SK-N-SH (cell line): ENCODE measurements around the gene TRAPPC2L. TPM values are rescaled to one million over a fixed set of nuclear protein-coding genes. Genes with fewer than 3 reads are reported as not detected.

ENCODE experiments used
- CTCF ChIA-PET: fragments of 300-600, 350-600 bp; formaldehyde crosslinking; extraction: SDS; loops from one replicate; lab custom pipeline; 2021; lab: Yijun Ruan, JAX
- POLR2A ChIA-PET: fragments of 350-600 bp; sonication (Branson Sonifier 250); formaldehyde crosslinking; extraction: SDS; loops from one replicate; lab custom pipeline; 2020; ENCODE audit warnings: antibody characterized with exemption, inconsistent platforms; lab: Yijun Ruan, JAX
- DNase-seq: peaks from one replicate; pipeline ENCODE4 v3.0.0; 2012
- H2AFZ ChIP-seq: fragments of 200-600 bp; sonication (generic); 2 replicates; pipeline ENCODE4 v1.8.1; 2016; ENCODE audit warnings: antibody characterized with exemption, mild to moderate bottlenecking, low read depth
- H3F3A ChIP-seq: fragments of 200-600 bp; sonication (generic); replicated peaks from 2 replicates; pipeline ENCODE3; 2016; ENCODE audit warnings: antibody characterized with exemption, mild to moderate bottlenecking; ENCODE audit not compliant: insufficient read depth
- H3K27ac ChIP-seq, 2 experiments: fragments of 200-500 bp in 1 of 2; fragments of 200-600 bp in 1 of 2; sonication (Bioruptor generic) in 1 of 2; sonication (generic), shearing (Covaris generic) in 1 of 2; 2 replicates each; pipeline versions ENCODE4 v1.5.1 to v1.6.1; 2014 to 2016; ENCODE audit warnings: low read depth in 2 of 2, inconsistent platforms in 1 of 2, low read length in 1 of 2, mild to moderate bottlenecking in 1 of 2, mixed read lengths in 1 of 2
- H3K27me3 ChIP-seq: fragments of 200-600 bp; sonication (generic), shearing (Covaris generic); 2 replicates; pipeline ENCODE4 v1.6.1; 2016; ENCODE audit warnings: mixed run types; ENCODE audit not compliant: insufficient read depth
- H3K36me3 ChIP-seq, 2 experiments: fragments of 200-500 bp in 1 of 2; fragments of 200-600 bp in 1 of 2; sonication (Bioruptor generic) in 1 of 2; sonication (generic) in 1 of 2; replicated peaks in 1 of 2; 2 replicates each; pipeline versions ENCODE3 to v1.5.1; 2014 to 2016; ENCODE audit warnings: low read length in 1 of 2, mild to moderate bottlenecking in 1 of 2; ENCODE audit not compliant: insufficient read depth in 2 of 2, control insufficient read depth in 1 of 2
- H3K4me1 ChIP-seq, 2 experiments: fragments of 200-500 bp in 1 of 2; fragments of 200-600 bp in 1 of 2; sonication (Bioruptor generic) in 1 of 2; sonication (generic), shearing (Covaris generic) in 1 of 2; 2 replicates each; pipeline versions ENCODE4 v1.5.1 to v1.6.1; 2014 to 2016; ENCODE audit warnings: low read depth in 1 of 2, low read length in 1 of 2, mixed run types in 1 of 2; ENCODE audit not compliant: insufficient read depth in 2 of 2, control insufficient read depth in 1 of 2
- H3K4me2 ChIP-seq: fragments of 200-600 bp; sonication (generic), shearing (Covaris generic); 2 replicates; pipeline ENCODE4 v1.6.1; 2017; ENCODE audit warnings: mixed run types
- H3K4me3 ChIP-seq, 2 experiments: fragments of 200-500 bp in 1 of 2; fragments of 200-600 bp in 1 of 2; sonication (Bioruptor generic) in 1 of 2; sonication (generic), shearing (Covaris generic) in 1 of 2; 2 replicates each; pipeline versions ENCODE4 v1.5.1 to v1.8.1; 2014 to 2016; ENCODE audit warnings: low read depth in 2 of 2, inconsistent platforms in 1 of 2, low read length in 1 of 2, mild to moderate bottlenecking in 1 of 2, mixed read lengths in 1 of 2, moderate library complexity in 1 of 2
- H3K79me2 ChIP-seq: fragments of 200-600 bp; sonication (generic); 2 replicates; pipeline ENCODE4 v1.8.1; 2017; ENCODE audit warnings: mild to moderate bottlenecking; ENCODE audit not compliant: insufficient read depth
- H3K9ac ChIP-seq: fragments of 200-600 bp; sonication (generic); 2 replicates; pipeline ENCODE4 v1.6.1; 2017; ENCODE audit warnings: mixed run types
- H3K9me2 ChIP-seq: fragments of 200-600 bp; sonication (generic); 2 replicates; pipeline ENCODE4 v1.6.1; 2017; ENCODE audit warnings: mixed run types
- H3K9me3 ChIP-seq: fragments of 200-600 bp; sonication (generic); 2 replicates; pipeline ENCODE4 v1.6.1; 2017; ENCODE audit warnings: mixed run types, mild to moderate bottlenecking, moderate library complexity
- H4K20me1 ChIP-seq: fragments of 200-600 bp; sonication (generic); 2 replicates; pipeline ENCODE4 v1.6.1; 2017; ENCODE audit warnings: mild to moderate bottlenecking, mixed run types; ENCODE audit not compliant: insufficient read depth
- CHD2 ChIP-seq: fragments of 150-350 bp; IDR thresholded peaks from 2 replicates; pipeline ENCODE4 v1.6.1; 2018; ENCODE audit warnings: low read length; ENCODE audit not compliant: partially characterized antibody
- ELF1 ChIP-seq: IDR thresholded peaks from 2 replicates; pipeline ENCODE4 v1.4.0; 2012
- EP300 ChIP-seq, 2 experiments: IDR thresholded peaks; 2 replicates each; pipeline versions ENCODE4 v1.4.0 to v1.6.1; 2012; ENCODE audit warnings: borderline replicate concordance in 1 of 2, low read depth in 1 of 2, low read length in 1 of 2
- FOSL2 ChIP-seq: IDR thresholded peaks from 2 replicates; pipeline ENCODE4 v1.4.0; 2012; ENCODE audit warnings: low read depth, mild to moderate bottlenecking, moderate library complexity, borderline replicate concordance
- FOXJ3 ChIP-seq: sonication (generic); formaldehyde crosslinking; IDR thresholded peaks from 2 replicates; pipeline ENCODE4 v1.5.1; 2020; ENCODE audit warnings: mild to moderate bottlenecking, missing genetic modification reagents
- FOXM1 ChIP-seq: IDR thresholded peaks from 2 replicates; pipeline ENCODE4 v1.4.0; 2012; ENCODE audit warnings: low read depth, mild to moderate bottlenecking
- GATA2 ChIP-seq: sonication (generic); formaldehyde crosslinking; IDR thresholded peaks from 2 replicates; pipeline ENCODE4 v1.5.0; 2020; ENCODE audit warnings: mild to moderate bottlenecking, missing genetic modification reagents
- JUND ChIP-seq: IDR thresholded peaks from 2 replicates; pipeline ENCODE4 v1.4.0; 2012
- MXI1 ChIP-seq: IDR thresholded peaks from 2 replicates; pipeline ENCODE4 v1.6.1; 2012; ENCODE audit warnings: mild to moderate bottlenecking, low read depth, low read length, improper control_type of control experiment
- RAD21 ChIP-seq: IDR thresholded peaks from 2 replicates; pipeline ENCODE4 v1.6.1; 2012; ENCODE audit warnings: mild to moderate bottlenecking, low read length
- REST ChIP-seq: IDR thresholded peaks from 2 replicates; pipeline ENCODE4 v1.6.1; 2012; ENCODE audit warnings: mild to moderate bottlenecking, low read depth, low read length, moderate library complexity
- SIN3A ChIP-seq: IDR thresholded peaks from 2 replicates; pipeline ENCODE4 v1.6.1; 2012; ENCODE audit warnings: low read depth, mild to moderate bottlenecking, low read length, moderate library complexity, borderline replicate concordance
- SMC3 ChIP-seq: IDR thresholded peaks from 2 replicates; pipeline ENCODE4 v1.6.1; 2012; ENCODE audit warnings: low read depth, low read length, improper control_type of control experiment
- TCF12 ChIP-seq: IDR thresholded peaks from 2 replicates; pipeline ENCODE4 v1.4.0; 2012
- USF1 ChIP-seq: IDR thresholded peaks from 2 replicates; pipeline ENCODE4 v1.4.0; 2012; ENCODE audit warnings: low read depth, borderline replicate concordance
- ZBTB33 ChIP-seq: IDR thresholded peaks from 2 replicates; pipeline ENCODE4 v1.4.0; 2012; ENCODE audit warnings: low read depth, borderline replicate concordance
- WGBS: methylation state at CpG from one replicate; pipeline ENCODE4 v1.1.6; 2017; ENCODE audit warnings: low lambda C conversion rate; 5-methylcytosine and 5-hydroxymethylcytosine counted together
- polyA plus RNA-seq, 3 experiments: library from polyadenylated mRNA; depleted of rRNA; stranded (reverse); fragments of >200 nt; gene quantifications; 2 replicates each; pipeline ENCODE4 v1.2.3, GENCODE V29; 2012
- TF ChIP-seq, protein P1 (sequence below): fragments of 150-350 bp; IDR thresholded peaks from 2 replicates; pipeline ENCODE4 v1.6.1; 2016; ENCODE audit warnings: mild to moderate bottlenecking, low read depth, low read length
- TF ChIP-seq, protein P2 (sequence below): fragments of 150-350 bp; IDR thresholded peaks from 2 replicates; pipeline ENCODE4 v1.6.1; 2017; ENCODE audit warnings: antibody characterized with exemption, low read length, low read depth, borderline replicate concordance

TRAPPC2L gene
- polyA plus RNA-seq, 1 of the 3 experiments (the other 2 are of a cell fraction): 73.9 TPM

GRCh38 chr16:88897696-88898425 is 40.9 kb downstream of the TRAPPC2L start:
- H3K4me3 ChIP-seq: no peak overlapping the region
- H2AFZ ChIP-seq: no peak overlapping the region
- no peaks in the 10 kb centered on the region for H3K9me2 ChIP-seq
- H3K4me1 ChIP-seq: no peaks in the 10 kb centered on the region
- H3K79me2 ChIP-seq: no peaks in the 10 kb centered on the region
- TF ChIP-seq FOXM1: no peak
- TF ChIP-seq CHD2: no peak
- TF ChIP-seq FOSL2: no peak
- TF ChIP-seq RAD21: no peak
- no peak for TF ChIP-seq ELF1
- TF ChIP-seq FOXJ3 (CRISPR knock-in tag): no peak
- TF ChIP-seq MXI1: no peak
- no peak for TF ChIP-seq SMC3
- TF ChIP-seq GATA2 (CRISPR knock-in tag): no peak
- TF ChIP-seq SIN3A: no peak
- no peak for TF ChIP-seq JUND
- TF ChIP-seq, protein P1, sequence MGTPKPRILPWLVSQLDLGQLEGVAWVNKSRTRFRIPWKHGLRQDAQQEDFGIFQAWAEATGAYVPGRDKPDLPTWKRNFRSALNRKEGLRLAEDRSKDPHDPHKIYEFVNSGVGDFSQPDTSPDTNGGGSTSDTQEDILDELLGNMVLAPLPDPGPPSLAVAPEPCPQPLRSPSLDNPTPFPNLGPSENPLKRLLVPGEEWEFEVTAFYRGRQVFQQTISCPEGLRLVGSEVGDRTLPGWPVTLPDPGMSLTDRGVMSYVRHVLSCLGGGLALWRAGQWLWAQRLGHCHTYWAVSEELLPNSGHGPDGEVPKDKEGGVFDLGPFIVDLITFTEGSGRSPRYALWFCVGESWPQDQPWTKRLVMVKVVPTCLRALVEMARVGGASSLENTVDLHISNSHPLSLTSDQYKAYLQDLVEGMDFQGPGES: no peak
- no peak overlapping the region for H3K4me2 ChIP-seq
- no peak overlapping the region for H3K27ac ChIP-seq
- ChIA-PET POLR2A (no interaction called here), CTCF (interaction anchor here (1.1 kb wide), 1 partner anchor 12 kb away, joined by 3 read pairs; no protein-coding TSS in a partner anchor)
- DNase-seq: no peak
- H3K9me3 ChIP-seq: no peaks in the 10 kb centered on the region
- H3K27me3 ChIP-seq: peaks cover 62% of the 10 kb centered on the region
- no peaks in the 10 kb centered on the region for H3K36me3 ChIP-seq
- H3K9ac ChIP-seq: no peak overlapping the region
- no peaks in the 10 kb centered on the region for H3F3A ChIP-seq
- no peaks in the 10 kb centered on the region for H4K20me1 ChIP-seq
- WGBS: 28% methylated on average over 12 of the region's 34 CpGs

DNA sequence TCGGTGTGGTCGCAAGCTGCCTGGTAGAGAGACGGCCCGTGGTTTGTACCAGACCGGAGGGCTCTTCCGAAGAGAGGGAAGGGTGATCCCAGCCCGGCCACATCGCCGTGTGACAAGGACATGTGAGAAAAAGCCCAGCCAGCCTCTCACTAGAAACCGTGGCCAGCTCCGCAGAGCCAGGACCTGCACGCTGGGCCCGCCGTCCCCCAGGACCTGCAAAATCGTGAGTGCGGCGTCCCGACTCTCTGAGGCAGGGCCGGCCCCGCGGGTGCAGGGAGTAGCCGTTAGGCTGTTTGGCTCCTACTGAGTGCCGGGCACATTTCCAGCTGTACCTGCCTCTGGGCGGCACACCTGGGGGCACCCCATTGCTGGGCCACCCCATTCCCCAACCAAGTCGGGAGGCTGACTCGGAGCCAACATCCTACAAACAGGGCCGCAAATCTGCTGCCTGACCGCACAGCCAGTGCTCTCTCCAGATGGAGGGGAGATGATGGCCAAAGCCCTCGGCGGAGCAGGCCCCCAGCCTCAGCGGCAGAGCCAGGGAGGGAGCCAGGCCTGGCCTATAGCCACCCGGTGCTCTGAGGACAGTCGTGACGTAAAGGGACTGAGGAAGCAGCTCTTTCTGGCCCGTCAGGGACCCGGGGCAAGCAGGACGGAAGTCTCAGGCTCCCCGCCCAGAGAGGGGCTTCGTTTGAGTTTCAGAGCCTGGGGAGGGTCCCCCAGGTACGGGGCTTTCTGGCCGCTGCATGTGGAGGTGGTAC is 43.2 kb downstream of the TRAPPC2L start:
- DNase-seq: no peak
- Histone ChIP-seq H3F3A (no peaks in the 10 kb centered on the region), H3K4me1 (no peaks in the 10 kb centered on the region; a peak in 1 of 4 replicates), H2AFZ (no peak overlapping the region), H3K36me3 (no peaks in the 10 kb centered on the region), H3K9me3 (no peaks in the 10 kb centered on the region), H3K27me3 (peaks cover 67% of the 10 kb centered on the region), H3K27ac (no peak overlapping the region), H3K9me2 (no peaks in the 10 kb centered on the region), H3K79me2 (no peaks in the 10 kb centered on the region), H4K20me1 (no peaks in the 10 kb centered on the region), H3K4me3 (no peak overlapping the region), H3K4me2 (no peak overlapping the region), H3K9ac (no peak overlapping the region)
- 42% methylated on average over 3 of the region's 41 CpGs for WGBS
- ChIA-PET POLR2A (no interaction called here), CTCF (interaction anchor here (1.0 to 1.2 kb wide), 3 partner anchors 22 to 165 kb away, joined by 3 to 4 read pairs (median 3); no protein-coding TSS in a partner anchor)
- no peak for TF ChIP-seq ZBTB33
- no peak for TF ChIP-seq JUND
- TF ChIP-seq, protein P2, sequence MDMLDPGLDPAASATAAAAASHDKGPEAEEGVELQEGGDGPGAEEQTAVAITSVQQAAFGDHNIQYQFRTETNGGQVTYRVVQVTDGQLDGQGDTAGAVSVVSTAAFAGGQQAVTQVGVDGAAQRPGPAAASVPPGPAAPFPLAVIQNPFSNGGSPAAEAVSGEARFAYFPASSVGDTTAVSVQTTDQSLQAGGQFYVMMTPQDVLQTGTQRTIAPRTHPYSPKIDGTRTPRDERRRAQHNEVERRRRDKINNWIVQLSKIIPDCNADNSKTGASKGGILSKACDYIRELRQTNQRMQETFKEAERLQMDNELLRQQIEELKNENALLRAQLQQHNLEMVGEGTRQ: no peak
- no peak for TF ChIP-seq RAD21
- no peak for TF ChIP-seq SMC3
- TF ChIP-seq REST: no peak
- TF ChIP-seq TCF12: no peak
- TF ChIP-seq USF1: no peak
- TF ChIP-seq EP300 (IDR thresholded peaks at IDR 0.05; ENCODE audit: borderline replicate concordance in 1 of 2, low read depth in 1 of 2, low read length in 1 of 2): no peak
